Osteocyte (in vitro differentiated cells): Measurements from ENCODE around the gene SLC23A3. TPM values are rescaled to one million over a fixed set of nuclear protein-coding genes. Genes with fewer than 3 reads are reported as not detected.

Experiments
- DNase-seq: peaks from one replicate; pipeline ENCODE4 v3.0.0; 2021; ENCODE audit warnings: mixed read lengths; ENCODE audit not compliant: unreplicated experiment; ENCODE audit errors: extremely low spot score
- H3K27ac Mint-ChIP-seq: one replicate; pipeline ENCODE4 v1.8.0; 2021; ENCODE audit warnings: mild to moderate bottlenecking, mixed read lengths; ENCODE audit not compliant: unreplicated experiment
- H3K27me3 Mint-ChIP-seq: one replicate; pipeline ENCODE4 v1.8.0; 2021; ENCODE audit warnings: mixed read lengths; ENCODE audit not compliant: unreplicated experiment
- H3K36me3 Mint-ChIP-seq: one replicate; pipeline ENCODE4 v1.8.0; 2021; ENCODE audit warnings: mixed read lengths; ENCODE audit not compliant: unreplicated experiment
- H3K4me1 Mint-ChIP-seq: one replicate; pipeline ENCODE4 v1.8.0; 2021; ENCODE audit warnings: mixed read lengths; ENCODE audit not compliant: unreplicated experiment
- H3K4me3 Mint-ChIP-seq: one replicate; pipeline ENCODE4 v1.8.0; 2021; ENCODE audit warnings: mild to moderate bottlenecking, moderate library complexity, mixed read lengths; ENCODE audit not compliant: unreplicated experiment
- H3K9me3 Mint-ChIP-seq: one replicate; pipeline ENCODE4 v1.8.0; 2021; ENCODE audit warnings: mixed read lengths; ENCODE audit not compliant: unreplicated experiment
- CTCF ChIP-seq: fragments of 200-600 bp; sonication (generic); IDR thresholded peaks from 2 replicates; pipeline ENCODE4 v1.5.0; 2021; ENCODE audit warnings: antibody characterized with exemption, mild to moderate bottlenecking, moderate library complexity
- total RNA-seq: library from RNA; stranded (reverse); gene quantifications from 2 replicates; pipeline ENCODE4 v1.2.1, GENCODE V29; 2021

SLC23A3 gene
- total RNA-seq, 1 donor from 2014 or later, result 5.2 TPM

- Mint-ChIP-seq H3K4me1 (peaks cover 16% of the 10 kb centered on the region), H3K36me3 (peaks cover 7% of the 10 kb centered on the region), H3K9me3 (no peaks in the 10 kb centered on the region), H3K27me3 (no peaks in the 10 kb centered on the region), H3K27ac (no peak overlapping the region), H3K4me3 (no peak overlapping the region)
- no peak for TF ChIP-seq CTCF
- no peak for DNase-seq
These were observed 42.7 kb downstream of the SLC23A3 start for GRCh38 chr2:219127037-219127635.

GRCh38 chr2:219126555-219126954, 43.3 kb downstream of the SLC23A3 start:
- no peak overlapping the region for H3K27ac Mint-ChIP-seq

GRCh38 chr2:219125886-219126270, 44.0 kb downstream of the SLC23A3 start:
- H3K36me3 Mint-ChIP-seq, result peaks cover 7% of the 10 kb centered on the region
- no peaks in the 10 kb centered on the region for H3K9me3 Mint-ChIP-seq
- no peak overlapping the region for H3K27ac Mint-ChIP-seq
- H3K4me3 Mint-ChIP-seq, result no peak overlapping the region
- no peak for DNase-seq
- no peaks in the 10 kb centered on the region for H3K27me3 Mint-ChIP-seq
- no peak for TF ChIP-seq CTCF
- peaks cover 16% of the 10 kb centered on the region for H3K4me1 Mint-ChIP-seq

More at GRCh38 chr2:219126555-219126954, 43.3 kb downstream of the SLC23A3 start:
- no peaks in the 10 kb centered on the region for H3K27me3 Mint-ChIP-seq
- H3K4me1 Mint-ChIP-seq, result peaks cover 16% of the 10 kb centered on the region
- H3K36me3 Mint-ChIP-seq, result peaks cover 7% of the 10 kb centered on the region
- H3K9me3 Mint-ChIP-seq, result no peaks in the 10 kb centered on the region
- TF ChIP-seq CTCF, result no peak
- no peak overlapping the region for H3K4me3 Mint-ChIP-seq
- DNase-seq, result no peak

GRCh38 chr2:219125225-219125885, 44.5 kb downstream of the SLC23A3 start:
- Mint-ChIP-seq H3K4me3 (no peak overlapping the region), H3K4me1 (peaks cover 16% of the 10 kb centered on the region), H3K27me3 (no peaks in the 10 kb centered on the region), H3K36me3 (peaks cover 7% of the 10 kb centered on the region), H3K27ac (no peak overlapping the region), H3K9me3 (no peaks in the 10 kb centered on the region)
- TF ChIP-seq CTCF, result no peak
- DNase-seq, result no peak

GRCh38 chr2:219124381-219125110, 45.3 kb downstream of the SLC23A3 start:
- Mint-ChIP-seq H3K36me3 (peaks cover 5% of the 10 kb centered on the region), H3K4me3 (no peak overlapping the region), H3K9me3 (no peaks in the 10 kb centered on the region), H3K27ac (no peak overlapping the region), H3K4me1 (peaks cover 16% of the 10 kb centered on the region), H3K27me3 (no peaks in the 10 kb centered on the region)
- DNase-seq, result no peak
- TF ChIP-seq CTCF, result no peak
